Inflammatory macrophage treated with lipopolysaccharide for 4 hours (primary cell): Measurements from ENCODE around the gene PCBP3.

Experiments
- DNase-seq: peaks from one replicate; pipeline ENCODE4 v3.0.0-alpha.2; 2020

Gene PCBP3

DNA sequence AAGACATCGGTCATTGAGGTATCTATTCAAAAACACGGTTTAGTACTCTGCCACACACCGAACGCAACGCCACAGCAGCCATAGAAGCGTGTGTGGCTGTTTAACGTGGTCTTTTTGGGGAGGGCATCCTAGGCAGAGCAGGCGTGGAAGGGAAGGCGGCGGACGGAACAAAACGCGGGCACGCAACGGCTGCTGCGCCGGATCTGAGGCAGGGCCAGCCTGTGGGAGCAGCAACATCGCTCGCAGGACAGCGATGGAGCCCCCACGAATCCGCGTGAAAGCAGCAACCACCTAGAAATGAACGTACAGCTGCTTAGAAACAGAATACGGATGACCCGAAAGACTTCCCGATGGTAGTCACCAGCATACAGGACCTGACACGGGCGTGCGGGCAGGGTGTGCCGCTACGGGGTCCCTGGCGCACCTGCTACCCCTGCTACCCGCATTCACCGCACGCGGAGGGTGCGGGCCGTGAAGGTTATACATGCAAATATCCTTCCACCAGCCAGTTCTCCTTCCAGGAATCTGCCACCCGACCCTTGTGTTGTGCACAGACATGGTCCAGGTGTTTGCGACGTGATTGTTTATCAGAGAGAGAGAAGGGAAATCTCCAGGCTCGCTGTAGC lies 223.6 kb downstream of the PCBP3 start:
- DNase-seq: no peak

- DNase-seq: no peak
These were observed 224.2 kb downstream of the PCBP3 start for GRCh38 chr21:45867671-45868081.

- DNase-seq: no peak
These were observed 224.6 kb downstream of the PCBP3 start for GRCh38 chr21:45868086-45868485.

- no peak for DNase-seq
These were observed 225.0 kb downstream of the PCBP3 start for GRCh38 chr21:45868488-45868887.

DNA sequence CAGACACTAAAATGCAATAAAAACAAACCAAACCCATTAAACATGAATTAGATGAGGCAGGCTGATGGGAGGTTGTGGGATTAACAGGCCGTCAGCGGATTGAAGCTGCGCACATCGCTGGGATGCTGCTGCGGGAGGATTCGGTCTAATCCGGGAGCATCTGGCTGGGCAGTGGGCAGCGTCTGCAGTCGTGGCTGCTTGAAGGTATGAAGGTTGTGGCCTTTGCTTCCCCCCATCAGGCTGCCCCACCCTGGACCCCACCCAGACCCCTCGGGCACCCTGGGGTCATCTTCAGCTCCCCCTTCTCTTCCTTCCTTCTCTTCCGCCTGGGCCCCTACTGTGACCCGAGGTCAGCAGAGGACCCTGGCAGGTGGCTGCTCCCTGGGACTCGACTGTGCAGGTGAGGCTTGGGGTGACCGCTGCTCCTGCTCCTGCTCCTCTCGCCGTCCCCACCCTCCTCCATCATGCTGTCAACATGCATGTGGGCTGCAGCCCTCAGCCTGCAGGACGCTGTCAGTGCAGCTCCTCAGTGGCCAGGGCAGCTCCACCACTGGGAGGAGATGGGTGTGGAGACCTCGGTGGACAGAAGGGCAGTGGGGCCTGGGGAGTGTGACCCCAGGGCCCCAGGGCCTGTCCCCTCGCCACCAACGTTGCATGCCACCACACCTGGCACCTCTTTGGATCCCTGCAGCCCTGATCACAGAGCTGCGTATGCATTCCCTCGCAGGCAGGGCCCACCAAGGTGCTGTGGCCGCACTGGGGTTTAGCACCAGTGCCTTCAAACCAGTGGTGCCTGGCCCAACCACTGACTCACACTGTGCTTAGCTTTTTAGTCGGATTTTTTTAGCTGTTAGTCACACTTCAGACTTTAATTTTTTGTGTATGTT lies 225.8 kb downstream of the PCBP3 start:
- no peak for DNase-seq

DNA sequence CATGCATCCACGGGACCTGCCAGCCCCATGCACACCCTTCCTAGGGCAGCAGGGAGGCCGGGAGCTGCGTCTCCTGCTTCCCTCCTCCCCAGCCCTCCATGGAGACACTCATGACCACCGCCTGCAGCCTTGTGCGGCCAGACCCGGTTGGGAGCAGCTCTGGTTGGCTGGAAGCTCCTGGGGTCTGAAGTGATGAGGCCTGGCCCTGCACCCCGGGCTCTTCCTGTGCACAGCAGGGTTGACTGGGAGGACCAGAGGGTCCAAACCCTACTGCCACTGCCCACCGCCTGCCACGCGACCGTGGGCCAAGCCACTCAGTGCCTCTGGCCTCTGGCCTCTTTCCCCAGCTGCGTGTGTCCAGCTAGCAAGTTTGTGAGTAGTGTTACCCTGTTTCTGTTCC lies 226.9 kb downstream of the PCBP3 start:
- no peak for DNase-seq

- no peak for DNase-seq
These were observed 227.5 kb downstream of the PCBP3 start for GRCh38 chr21:45870851-45871615.

GRCh38 chr21:45871616-45872236 lies 228.2 kb downstream of the PCBP3 start:
- no peak for DNase-seq

GRCh38 chr21:45872471-45872870 lies 228.9 kb downstream of the PCBP3 start:
- no peak for DNase-seq

GRCh38 chr21:45872902-45873301 lies 229.4 kb downstream of the PCBP3 start:
- no peak for DNase-seq

DNA sequence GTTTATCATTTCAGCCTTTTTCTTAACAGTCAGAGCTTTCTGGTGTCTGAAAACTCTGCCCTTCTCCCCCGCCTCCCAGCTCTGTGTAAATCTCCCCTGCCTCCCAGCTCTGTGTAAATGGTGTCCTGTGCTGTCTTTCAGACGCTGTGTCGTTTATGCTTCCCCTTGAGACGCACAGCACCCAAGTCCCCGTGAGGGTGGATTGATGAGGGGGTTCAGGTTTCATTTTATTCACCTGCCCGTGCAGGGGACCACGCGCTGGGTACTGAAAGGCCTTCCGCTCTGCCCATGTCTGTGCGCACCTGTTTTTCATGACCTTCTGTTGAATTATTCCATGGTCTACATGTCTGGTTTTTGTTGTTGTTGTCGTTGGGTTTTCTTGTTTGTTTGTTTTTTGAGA lies 229.9 kb downstream of the PCBP3 start:
- DNase-seq: no peak

DNA sequence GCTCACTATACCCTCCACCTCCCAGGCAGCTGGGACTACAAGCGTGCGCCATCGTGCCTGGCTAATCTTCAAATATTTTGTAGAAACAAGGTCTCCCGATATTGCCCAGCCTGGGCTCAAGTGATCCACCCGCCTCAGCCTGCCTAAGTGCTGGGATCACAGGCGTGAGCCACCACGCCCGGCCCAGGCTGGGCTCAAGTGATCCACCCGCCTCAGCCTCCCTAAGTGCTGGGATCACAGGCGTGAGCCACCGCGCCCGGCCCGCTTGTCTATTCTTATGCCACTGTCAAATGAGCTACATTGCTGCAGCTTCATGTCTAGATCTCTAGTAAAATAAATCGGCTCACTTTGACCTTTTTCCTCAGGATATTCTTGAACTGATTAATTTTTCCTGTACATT lies 230.3 kb downstream of the PCBP3 start:
- DNase-seq: no peak

- DNase-seq: no peak
These were observed 231.3 kb downstream of the PCBP3 start for GRCh38 chr21:45874716-45875415.

- no peak for DNase-seq
These were observed 231.9 kb downstream of the PCBP3 start for GRCh38 chr21:45875416-45875760.

DNA sequence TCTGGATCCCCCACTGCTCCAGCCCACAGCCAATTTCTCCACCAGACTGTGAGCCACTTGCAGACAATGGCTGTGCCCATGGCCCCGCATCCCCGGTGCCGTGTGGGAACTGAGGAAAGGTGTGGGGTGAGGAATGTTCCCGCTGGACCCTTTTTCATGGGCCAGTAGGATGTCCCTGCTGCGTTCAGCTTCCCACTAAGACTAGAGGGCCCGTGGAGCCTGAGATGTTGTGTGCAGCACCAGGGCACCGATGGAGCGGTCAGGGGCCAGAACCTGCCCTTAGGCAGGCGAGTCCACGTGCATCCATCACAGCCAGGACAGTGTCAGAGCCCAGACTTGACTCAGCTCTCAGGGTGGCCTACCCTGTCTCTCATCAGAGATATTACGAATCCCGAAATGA lies 232.4 kb downstream of the PCBP3 start:
- DNase-seq: no peak

- DNase-seq: no peak
These were observed 233.1 kb downstream of the PCBP3 start for GRCh38 chr21:45876381-45877170.

GRCh38 chr21:45877171-45877438 lies 233.6 kb downstream of the PCBP3 start:
- DNase-seq: no peak

DNA sequence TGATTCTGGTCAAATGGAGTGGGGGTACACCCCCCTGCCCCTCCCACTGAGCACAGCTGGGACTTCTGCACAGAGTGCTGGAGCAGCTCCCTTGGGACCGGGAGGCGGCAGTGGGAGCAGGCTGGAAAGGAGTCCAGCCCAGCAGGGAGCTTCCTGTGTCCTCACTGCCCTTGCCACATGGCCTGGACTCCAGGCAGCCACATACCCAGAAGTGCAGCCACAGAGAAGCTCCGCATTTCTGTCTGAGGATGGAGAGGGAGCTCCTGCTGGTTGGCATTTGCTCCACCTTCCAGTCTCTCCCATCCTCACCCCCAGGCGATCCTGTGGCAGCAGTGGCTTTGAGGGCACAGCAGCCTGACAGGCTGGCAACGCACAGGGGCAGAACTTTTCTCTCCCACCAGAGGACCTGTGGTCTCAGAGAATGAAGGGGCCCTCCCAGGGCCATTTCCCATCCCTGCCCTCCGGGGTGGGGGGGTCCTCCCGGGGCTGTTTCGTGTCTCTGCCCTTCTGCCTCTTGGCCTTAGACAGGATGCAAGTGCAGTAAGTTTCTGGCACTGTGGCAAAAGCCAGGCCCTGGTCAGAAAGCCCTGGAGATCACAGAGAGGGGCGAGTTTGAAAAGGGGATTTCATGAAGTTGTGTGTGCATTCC lies 234.4 kb downstream of the PCBP3 start:
- no peak for DNase-seq

DNA sequence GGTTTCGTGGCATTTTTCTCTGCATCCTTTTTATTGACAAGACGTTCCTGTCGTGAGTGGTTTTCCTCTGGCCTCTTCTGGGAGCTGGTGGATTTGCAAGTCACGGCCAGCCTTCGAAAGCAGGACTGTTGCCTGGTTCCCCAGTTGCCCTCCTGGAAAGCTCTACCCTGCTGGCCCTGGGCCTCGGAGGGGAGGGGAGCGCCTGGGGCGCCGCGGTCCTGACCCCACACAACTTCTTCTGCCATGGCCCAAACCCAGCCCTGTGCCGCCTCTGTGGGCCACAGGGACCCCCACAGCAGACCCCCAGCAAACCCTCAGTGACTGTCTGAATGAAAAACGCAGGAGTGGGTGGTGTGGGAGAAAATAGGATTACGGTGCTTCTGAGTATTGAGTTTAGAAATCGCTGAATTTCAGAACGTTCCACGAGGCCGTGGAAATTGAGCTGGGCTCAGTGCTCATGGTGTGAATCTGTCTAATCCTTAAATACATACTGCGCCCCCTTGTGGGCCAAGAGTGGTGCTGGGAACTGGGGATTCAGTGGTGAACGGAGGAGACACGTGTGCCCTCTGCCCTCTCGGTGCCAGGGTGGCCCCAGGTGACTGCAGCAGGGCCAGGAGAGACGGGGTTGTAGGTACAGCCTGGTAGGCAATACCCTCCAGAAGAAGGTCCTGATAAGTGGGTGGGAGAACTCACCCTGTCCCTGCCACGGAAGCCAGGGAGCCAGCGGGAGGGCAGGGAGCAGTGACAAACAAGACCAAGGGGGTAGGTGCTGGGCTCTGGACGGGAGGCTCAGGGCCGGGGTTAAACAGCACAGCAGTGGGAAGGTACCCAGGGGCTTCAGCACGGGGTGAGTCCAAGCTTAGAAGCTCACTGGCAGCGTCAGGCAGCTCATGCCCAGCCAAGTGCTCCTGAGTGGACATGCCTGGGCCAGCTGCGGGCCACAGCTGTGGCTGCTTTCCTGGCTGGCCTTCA lies 236.9 kb downstream of the PCBP3 start:
- DNase-seq: peak; percentile 62

DNA sequence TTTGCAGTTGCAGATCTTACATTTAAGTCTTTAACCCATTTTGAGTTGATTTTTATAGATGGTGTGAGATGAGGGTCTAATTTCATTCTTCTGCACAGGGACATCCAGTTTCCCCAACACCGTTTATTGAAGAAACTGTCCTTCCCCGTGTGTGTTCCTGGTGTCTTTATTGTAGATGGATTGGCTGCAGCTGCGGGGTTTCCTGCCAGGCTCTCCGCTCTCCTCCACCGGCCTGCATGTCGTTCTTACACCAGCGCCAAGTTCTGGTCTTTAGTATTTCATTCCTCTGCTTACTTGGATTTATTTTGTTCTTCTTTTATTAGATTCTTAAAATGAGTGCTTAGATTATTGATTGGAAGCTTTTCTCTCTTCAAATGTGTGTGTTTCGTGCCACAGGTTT lies 239.1 kb downstream of the PCBP3 start:
- no peak for DNase-seq
